MCF 10A (cell line): ENCODE results near the gene TMPRSS9. TPM values are rescaled to one million over a fixed set of nuclear protein-coding genes. Genes with fewer than 3 reads are reported as not detected.

Source experiments
- BruUV-seq: library from RNA; stranded (reverse); fragments of 400-500 nt; replicated peaks from 2 replicates; lab custom pipeline; 2021; lab: Mats Ljungman, UMichigan
- CTCF ChIA-PET: fragments of 300-600 bp; sonication (Branson Sonifier 250); formaldehyde crosslinking; extraction: SDS; loops from one replicate; lab custom pipeline; 2021; ENCODE audit warnings: antibody characterized with exemption, inconsistent platforms; lab: Yijun Ruan, JAX
- POLR2A ChIA-PET: fragments of 300-600, 350-650 bp; sonication (Branson Sonifier 250); formaldehyde crosslinking; extraction: SDS; loops from one replicate; lab custom pipeline; 2020; ENCODE audit warnings: antibody characterized with exemption, inconsistent platforms; lab: Yijun Ruan, JAX
- DNase-seq: peaks from one replicate; pipeline ENCODE4 v3.0.0-alpha.2; 2018; ENCODE audit not compliant: unreplicated experiment
- H3K27ac Mint-ChIP-seq: one replicate; pipeline ENCODE4 v1.8.0; 2022; ENCODE audit warnings: mild to moderate bottlenecking, low read depth, mixed read lengths; ENCODE audit not compliant: unreplicated experiment
- H3K27me3 Mint-ChIP-seq: one replicate; pipeline ENCODE4 v1.8.0; 2022; ENCODE audit warnings: mixed read lengths; ENCODE audit not compliant: insufficient read depth, unreplicated experiment
- H3K36me3 Mint-ChIP-seq: one replicate; pipeline ENCODE4 v1.8.0; 2022; ENCODE audit warnings: mild to moderate bottlenecking, moderate library complexity, mixed read lengths; ENCODE audit not compliant: insufficient read depth, unreplicated experiment
- H3K4me1 Mint-ChIP-seq: one replicate; pipeline ENCODE4 v1.8.0; 2022; ENCODE audit warnings: mixed read lengths; ENCODE audit not compliant: insufficient read depth, unreplicated experiment
- H3K4me3 Mint-ChIP-seq: one replicate; pipeline ENCODE4 v1.8.0; 2022; ENCODE audit warnings: mild to moderate bottlenecking, moderate library complexity, mixed read lengths; ENCODE audit not compliant: unreplicated experiment
- H3K9me3 Mint-ChIP-seq: one replicate; pipeline ENCODE4 v1.8.0; 2022; ENCODE audit warnings: mixed read lengths; ENCODE audit not compliant: unreplicated experiment
- CTCF ChIP-seq: fragments of 200-600 bp; IDR thresholded peaks from one replicate; pipeline ENCODE4 v1.8.0; 2022; ENCODE audit warnings: antibody characterized with exemption, mild to moderate bottlenecking; ENCODE audit not compliant: unreplicated experiment
- intact Hi-C: fragments of 100-400 bp; cut with micrococcal nuclease; formaldehyde crosslinking; loops from 2 replicates; pipeline ENCODE4 v1.14.1; 2022
- total RNA-seq: library from RNA; stranded (reverse); gene quantifications from 2 replicates; pipeline ENCODE4 v1.2.3, GENCODE V29; 2022

Gene TMPRSS9
- total RNA-seq, 1 experiment from 2014 or later = not detected

GRCh38 chr19:2374808-2375207, 14.7 kb downstream of the TMPRSS9 start:
- Mint-ChIP-seq H3K4me1 (peaks cover 12% of the 10 kb centered on the region), H3K4me3 (no peak overlapping the region), H3K27ac (no peak overlapping the region), H3K36me3 (peaks cover 6% of the 10 kb centered on the region), H3K9me3 (peaks cover 14% of the 10 kb centered on the region), H3K27me3 (peaks cover 12% of the 10 kb centered on the region)
- DNase-seq = no peak
- TF ChIP-seq CTCF = no peak
- ChIA-PET CTCF (no interaction called here), POLR2A (no interaction called here)
- no TSS peak for BruUV-seq
- intact Hi-C loops = no loop called here

GRCh38 chr19:2375353-2376121, 15.5 kb downstream of the TMPRSS9 start:
- ChIA-PET POLR2A (no interaction called here), CTCF (no interaction called here)
- H3K9me3 Mint-ChIP-seq = peaks cover 16% of the 10 kb centered on the region
- intact Hi-C loops = no loop called here
- peaks cover 12% of the 10 kb centered on the region for H3K4me1 Mint-ChIP-seq
- no peak for TF ChIP-seq CTCF
- BruUV-seq = no TSS peak
- no peak overlapping the region for H3K27ac Mint-ChIP-seq
- DNase-seq = no peak
- H3K36me3 Mint-ChIP-seq = peaks cover 6% of the 10 kb centered on the region
- no peak overlapping the region for H3K4me3 Mint-ChIP-seq
- H3K27me3 Mint-ChIP-seq = peaks cover 12% of the 10 kb centered on the region

DNA sequence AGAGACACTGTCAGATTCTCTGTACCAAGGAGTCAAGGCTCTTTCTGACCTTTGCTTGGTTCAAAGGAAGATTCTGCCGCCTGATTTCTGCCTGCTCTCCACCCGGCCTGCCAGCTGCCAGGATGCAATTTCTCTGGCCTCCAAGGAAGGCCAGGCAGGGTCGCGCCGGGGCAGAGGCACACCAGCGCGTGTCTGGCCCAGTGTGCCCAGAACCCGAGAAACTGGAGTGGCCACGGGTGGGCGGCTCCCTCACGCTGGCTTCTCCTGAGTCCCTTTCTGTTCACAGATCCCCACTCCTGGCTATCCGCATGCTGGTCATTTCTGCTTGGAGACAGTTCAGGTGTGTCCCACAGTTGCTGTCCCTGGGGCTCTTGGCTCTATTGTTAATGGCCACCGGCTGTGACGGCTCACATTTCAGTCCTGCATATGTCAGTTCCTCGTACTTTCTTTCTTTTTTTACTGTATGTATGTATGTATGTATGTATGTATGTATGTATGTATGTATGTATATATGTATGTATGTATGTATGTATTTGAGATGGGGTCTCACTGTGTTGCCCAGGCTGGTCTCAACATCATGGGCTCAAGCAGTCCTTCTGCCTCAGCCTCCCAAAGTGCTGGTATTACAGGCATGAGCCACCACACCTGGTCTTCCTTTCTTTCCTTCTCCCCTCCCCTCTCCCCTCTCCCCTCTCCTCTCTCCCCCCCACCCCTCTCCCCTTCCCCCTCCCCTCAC, 16.9 kb downstream of the TMPRSS9 start:
- Mint-ChIP-seq H3K27ac (no peak overlapping the region), H3K4me1 (peaks cover 10% of the 10 kb centered on the region), H3K36me3 (peaks cover 6% of the 10 kb centered on the region), H3K27me3 (peaks cover 8% of the 10 kb centered on the region), H3K4me3 (no peak overlapping the region), H3K9me3 (peaks cover 16% of the 10 kb centered on the region)
- ChIA-PET POLR2A (no interaction called here), CTCF (no interaction called here)
- BruUV-seq = no TSS peak
- intact Hi-C loops = no loop called here
- TF ChIP-seq CTCF = no peak
- no peak for DNase-seq

GRCh38 chr19:2380567-2380966, 20.5 kb downstream of the TMPRSS9 start:
- no peak overlapping the region for H3K4me3 Mint-ChIP-seq
- intact Hi-C loops = no loop called here
- no TSS peak for BruUV-seq
- peaks cover 5% of the 10 kb centered on the region for H3K4me1 Mint-ChIP-seq
- no peak overlapping the region for H3K27ac Mint-ChIP-seq
- POLR2A ChIA-PET = no interaction called here
- CTCF ChIA-PET = interaction anchor here (0.6 to 1.7 kb wide), 2 partner anchors 11 to 363 kb away, joined by 5 to 10 read pairs; no protein-coding TSS in a partner anchor
- peaks cover 6% of the 10 kb centered on the region for H3K36me3 Mint-ChIP-seq
- H3K9me3 Mint-ChIP-seq = peaks cover 16% of the 10 kb centered on the region
- DNase-seq = no peak
- no peaks in the 10 kb centered on the region for H3K27me3 Mint-ChIP-seq
- TF ChIP-seq CTCF = no peak
